ENCODE data around the gene KCNIP4. TPM values are rescaled to one million over a fixed set of nuclear protein-coding genes. Genes with fewer than 3 reads are reported as not detected.

The KCNIP4 gene
- total RNA-seq, 8 experiments from 2014 or later = 1.7 to 18.5 (median 10.8) TPM

- Histone ChIP-seq H3K4me3 (no peak overlapping the region), H3K4me1 (replicated peaks in 1 of 2) (no peaks in the 10 kb centered on the region), H3K27ac (no peak overlapping the region)
- ATAC-seq (replicated peaks in 6 of 8) = peak in 4 of 8 experiments; percentile 37 to 78 (median 58)
- in situ Hi-C loops (cut with MboI; ENCODE audit: low pct_unique_long_range_greater_than_20kb in 2 of 9, low sequenced_read_pairs in 9 of 9, unreplicated experiment in 9 of 9) = no loop called here
These were observed 501.1 kb downstream of the KCNIP4 start for GRCh38 chr4:21447301-21448054.

GRCh38 chr4:21420166-21420565, 528.4 kb downstream of the KCNIP4 start:
- WGBS, 10 experiments = 0 to 80% (median 35%) methylated on average over 1 to 2 of the region's 2 CpGs; no CpG with 5 or more reads in 1 of the 10 experiments
- Histone ChIP-seq H3K27ac (peak overlapping the region; percentile 11 to 21), H3K4me1 (replicated peaks in 1 of 2) (peaks cover 4 to 12% of the 10 kb centered on the region in 2 donors), H3K4me3 (no peak overlapping the region)
- in situ Hi-C loops (cut with MboI; ENCODE audit: low pct_unique_long_range_greater_than_20kb in 2 of 9, low sequenced_read_pairs in 9 of 9, unreplicated experiment in 9 of 9) = no loop called here
- peak in 5 of 8 experiments; percentile 78 to 99 (median 80) for ATAC-seq (replicated peaks in 6 of 8)

GRCh38 chr4:21415728-21416127, 532.8 kb downstream of the KCNIP4 start:
- 26 to 100% (median 83%) methylated on average over 3 to 4 of the region's 4 CpGs; no CpG with 5 or more reads in 3 of the 10 experiments for WGBS, 10 experiments

GRCh38 chr4:21413807-21414370, 534.7 kb downstream of the KCNIP4 start:
- in situ Hi-C loops (cut with MboI; ENCODE audit: low pct_unique_long_range_greater_than_20kb in 2 of 9, low sequenced_read_pairs in 9 of 9, unreplicated experiment in 9 of 9) = no loop called here
- ATAC-seq (replicated peaks in 6 of 8) = no peak
- Histone ChIP-seq H3K4me1 (replicated peaks in 1 of 2) (no peaks in the 10 kb centered on the region), H3K4me3 (no peak overlapping the region), H3K27ac (no peak overlapping the region)
- WGBS, 10 experiments = 13 to 97% (median 77%) methylated on average over 3 to 5 of the region's 5 CpGs

More at GRCh38 chr4:21415728-21416127, 532.8 kb downstream of the KCNIP4 start:
- in situ Hi-C loops (cut with MboI; ENCODE audit: low pct_unique_long_range_greater_than_20kb in 2 of 9, low sequenced_read_pairs in 9 of 9, unreplicated experiment in 9 of 9) = no loop called here
- Histone ChIP-seq H3K27ac (no peak overlapping the region), H3K4me1 (replicated peaks in 1 of 2) (peaks cover 4 to 10% of the 10 kb centered on the region in 2 donors), H3K4me3 (no peak overlapping the region)
- ATAC-seq (replicated peaks in 6 of 8) = no peak

- Histone ChIP-seq H3K27ac (no peak overlapping the region), H3K4me3 (no peak overlapping the region), H3K4me1 (replicated peaks in 1 of 2) (no peaks in the 10 kb centered on the region)
- ATAC-seq (replicated peaks in 6 of 8) = no peak
- in situ Hi-C loops (cut with MboI; ENCODE audit: low pct_unique_long_range_greater_than_20kb in 2 of 9, low sequenced_read_pairs in 9 of 9, unreplicated experiment in 9 of 9) = no loop called here
- 0 to 80% (median 20%) methylated on average over 1 of the region's 1 CpG; no CpG with 5 or more reads in 2 of the 10 experiments for WGBS, 10 experiments
These were observed 537.5 kb downstream of the KCNIP4 start for GRCh38 chr4:21411086-21411485.

- Histone ChIP-seq H3K4me1 (replicated peaks in 1 of 2) (no peaks in the 10 kb centered on the region), H3K4me3 (no peak overlapping the region), H3K27ac (no peak overlapping the region)
- WGBS, 10 experiments = 0 to 96% (median 54%) methylated on average over 1 to 4 of the region's 4 CpGs; no CpG with 5 or more reads in 2 of the 10 experiments
- no peak for ATAC-seq (replicated peaks in 6 of 8)
- in situ Hi-C loops (cut with MboI; ENCODE audit: low pct_unique_long_range_greater_than_20kb in 2 of 9, low sequenced_read_pairs in 9 of 9, unreplicated experiment in 9 of 9) = no loop called here
These were observed 538.2 kb downstream of the KCNIP4 start for GRCh38 chr4:21410372-21410771.

- H3K27ac ChIP-seq = no peak overlapping the region
- peak in 1 of 8 experiments; percentile 18 for ATAC-seq (replicated peaks in 6 of 8)
- H3K4me1 ChIP-seq (replicated peaks in 1 of 2) = peaks cover 0 to 18% of the 10 kb centered on the region in 2 donors
- in situ Hi-C loops (cut with MboI; ENCODE audit: low pct_unique_long_range_greater_than_20kb in 2 of 9, low sequenced_read_pairs in 9 of 9, unreplicated experiment in 9 of 9) = no loop called here
- 0 to 68% (median 57%) methylated on average over 1 to 4 of the region's 4 CpGs; no CpG with 5 or more reads in 1 of the 10 experiments for WGBS, 10 experiments
- H3K4me3 ChIP-seq = no peak overlapping the region
These were observed 560.9 kb downstream of the KCNIP4 start for GRCh38 chr4:21387683-21388082.

- Histone ChIP-seq H3K4me3 (no peak overlapping the region), H3K4me1 (replicated peaks in 1 of 2) (peaks cover 0 to 18% of the 10 kb centered on the region in 2 donors), H3K27ac (no peak overlapping the region)
- WGBS, 10 experiments = 0 to 100% (median 84%) methylated on average over 1 to 3 of the region's 3 CpGs
- in situ Hi-C loops (cut with MboI; ENCODE audit: low pct_unique_long_range_greater_than_20kb in 2 of 9, low sequenced_read_pairs in 9 of 9, unreplicated experiment in 9 of 9) = no loop called here
- ATAC-seq (replicated peaks in 6 of 8) = no peak
These were observed 562.3 kb downstream of the KCNIP4 start for GRCh38 chr4:21386166-21386780.

- Histone ChIP-seq H3K4me3 (no peak overlapping the region), H3K4me1 (replicated peaks in 1 of 2) (peaks cover 0 to 18% of the 10 kb centered on the region in 2 donors), H3K27ac (no peak overlapping the region)
- in situ Hi-C loops (cut with MboI; ENCODE audit: low pct_unique_long_range_greater_than_20kb in 2 of 9, low sequenced_read_pairs in 9 of 9, unreplicated experiment in 9 of 9) = no loop called here
- WGBS, 10 experiments = 0 to 95% (median 75%) methylated on average over 2 to 4 of the region's 4 CpGs; no CpG with 5 or more reads in 1 of the 10 experiments
- no peak for ATAC-seq (replicated peaks in 6 of 8)
These were observed 562.9 kb downstream of the KCNIP4 start for GRCh38 chr4:21385706-21386105.

GRCh38 chr4:21384609-21385008, 564.0 kb downstream of the KCNIP4 start:
- in situ Hi-C loops (cut with MboI; ENCODE audit: low pct_unique_long_range_greater_than_20kb in 2 of 9, low sequenced_read_pairs in 9 of 9, unreplicated experiment in 9 of 9) = no loop called here
- Histone ChIP-seq H3K4me3 (no peak overlapping the region), H3K27ac (no peak overlapping the region), H3K4me1 (replicated peaks in 1 of 2) (peaks cover 5 to 20% of the 10 kb centered on the region in 2 donors)
- peak in 5 of 8 experiments; percentile 73 to 91 (median 87) for ATAC-seq (replicated peaks in 6 of 8)
- WGBS, 10 experiments = 17 to 81% (median 48%) methylated on average over 1 to 3 of the region's 3 CpGs; no CpG with 5 or more reads in 2 of the 10 experiments

- peaks cover 5 to 44% of the 10 kb centered on the region in 2 donors for H3K4me1 ChIP-seq (replicated peaks in 1 of 2)
- H3K27ac ChIP-seq = no peak overlapping the region
- 10 to 93% (median 73%) methylated on average over 2 to 3 of the region's 3 CpGs; no CpG with 5 or more reads in 2 of the 10 experiments for WGBS, 10 experiments
- no peak for ATAC-seq (replicated peaks in 6 of 8)
- no peak overlapping the region for H3K4me3 ChIP-seq
- in situ Hi-C loops (cut with MboI; ENCODE audit: low pct_unique_long_range_greater_than_20kb in 2 of 9, low sequenced_read_pairs in 9 of 9, unreplicated experiment in 9 of 9) = no loop called here
These were observed 567.7 kb downstream of the KCNIP4 start for GRCh38 chr4:21380861-21381260.

- peak in 5 of 8 experiments; percentile 40 to 79 (median 53) for ATAC-seq (replicated peaks in 6 of 8)
- in situ Hi-C loops (cut with MboI; ENCODE audit: low pct_unique_long_range_greater_than_20kb in 2 of 9, low sequenced_read_pairs in 9 of 9, unreplicated experiment in 9 of 9) = no loop called here
- H3K27ac ChIP-seq = no peak overlapping the region
- 0 to 89% (median 68%) methylated on average over 1 to 2 of the region's 2 CpGs; no CpG with 5 or more reads in 2 of the 10 experiments for WGBS, 10 experiments
- peaks cover 5 to 26% of the 10 kb centered on the region in 2 donors for H3K4me1 ChIP-seq (replicated peaks in 1 of 2)
- H3K4me3 ChIP-seq = no peak overlapping the region
These were observed 571.5 kb downstream of the KCNIP4 start for GRCh38 chr4:21377046-21377445.

GRCh38 chr4:21376176-21376575, 572.4 kb downstream of the KCNIP4 start:
- Histone ChIP-seq H3K27ac (no peak overlapping the region), H3K4me3 (no peak overlapping the region), H3K4me1 (replicated peaks in 1 of 2) (peaks cover 5 to 26% of the 10 kb centered on the region in 2 donors)
- ATAC-seq (replicated peaks in 6 of 8) = no peak
- in situ Hi-C loops (cut with MboI; ENCODE audit: low pct_unique_long_range_greater_than_20kb in 2 of 9, low sequenced_read_pairs in 9 of 9, unreplicated experiment in 9 of 9) = no loop called here
- 19 to 100% (median 78%) methylated on average over 2 to 3 of the region's 3 CpGs; no CpG with 5 or more reads in 1 of the 10 experiments for WGBS, 10 experiments

Measured in motor neuron (in vitro differentiated cells).